HepG2 (cell line): ENCODE results near the gene NDUFB10. TPM values are rescaled to one million over a fixed set of nuclear protein-coding genes. Genes with fewer than 3 reads are reported as not detected.

ENCODE experiments used
- GPBP1L1 ChIP-seq: sonication (generic); formaldehyde crosslinking; IDR thresholded peaks from 2 replicates; pipeline ENCODE4 v1.5.0; 2020; ENCODE audit warnings: mild to moderate bottlenecking, missing genetic modification reagents
- JARID2 ChIP-seq: sonication (generic); formaldehyde crosslinking; IDR thresholded peaks from 2 replicates; pipeline ENCODE4 v1.8.1; 2023; ENCODE audit warnings: missing genetic modification reagents, inconsistent platforms; ENCODE audit not compliant: insufficient replicate concordance
- KAT8 ChIP-seq: IDR thresholded peaks from 2 replicates; pipeline ENCODE4 v1.6.1; 2016; ENCODE audit warnings: missing genetic modification reagents, missing compliant biosample characterization
- NR2F6 ChIP-seq, 2 experiments: IDR thresholded peaks; 2 replicates each; pipeline ENCODE4 v1.6.1; 2016; ENCODE audit warnings: antibody characterized with exemption in 1 of 2, mild to moderate bottlenecking in 1 of 2
- ZKSCAN1 ChIP-seq: fragments of 150-350 bp; IDR thresholded peaks from 2 replicates; pipeline ENCODE4 v1.6.1; 2014; ENCODE audit warnings: low read length
- ZNF614 ChIP-seq: IDR thresholded peaks from 2 replicates; pipeline ENCODE4 v1.6.1; 2018; ENCODE audit warnings: missing biosample characterization, missing genetic modification reagents, inconsistent platforms, borderline replicate concordance
- polyA plus RNA-seq, 8 experiments: library from polyadenylated mRNA; depleted of rRNA in 3 of 8; stranded (reverse) in 7 of 8; unstranded in 1 of 8; fragments of >200 nt; fragmentation: Illumina TruSeq in 4 of 8; extraction: Trizol in 4 of 8; gene quantifications; 2 replicates each; pipeline versions ENCODE4 v1.2.1 to v1.2.3, GENCODE V29; 2011 to 2016; ENCODE audit warnings: low read depth in 4 of 8, missing spikeins in 1 of 8, mixed read lengths in 1 of 8; ENCODE audit not compliant: insufficient read depth in 1 of 8
- total RNA-seq, 5 experiments: library from RNA; depleted of rRNA; stranded (reverse); fragments of >200 nt; fragmentation: Illumina TruSeq; extraction: Trizol; gene quantifications; 2 replicates each; pipeline ENCODE4 v1.2.3, GENCODE V29; 2016; ENCODE audit warnings: low read depth in 1 of 5
- TF ChIP-seq, protein P1 (sequence below): sonication (generic); formaldehyde crosslinking; IDR thresholded peaks from 2 replicates; pipeline ENCODE4 v1.5.0; 2020; ENCODE audit warnings: mild to moderate bottlenecking, missing genetic modification reagents, borderline replicate concordance
- TF ChIP-seq, protein P2 (sequence below): sonication (generic); formaldehyde crosslinking; IDR thresholded peaks from 2 replicates; pipeline ENCODE4 v1.5.0; 2020; ENCODE audit warnings: missing genetic modification reagents

The NDUFB10 gene
- total and polyA plus RNA-seq, 2 of the 13 experiments (the other 11 are each of a cell fraction or from before 2014, with no cell fraction given), result 68.6 to 157 TPM

DNA sequence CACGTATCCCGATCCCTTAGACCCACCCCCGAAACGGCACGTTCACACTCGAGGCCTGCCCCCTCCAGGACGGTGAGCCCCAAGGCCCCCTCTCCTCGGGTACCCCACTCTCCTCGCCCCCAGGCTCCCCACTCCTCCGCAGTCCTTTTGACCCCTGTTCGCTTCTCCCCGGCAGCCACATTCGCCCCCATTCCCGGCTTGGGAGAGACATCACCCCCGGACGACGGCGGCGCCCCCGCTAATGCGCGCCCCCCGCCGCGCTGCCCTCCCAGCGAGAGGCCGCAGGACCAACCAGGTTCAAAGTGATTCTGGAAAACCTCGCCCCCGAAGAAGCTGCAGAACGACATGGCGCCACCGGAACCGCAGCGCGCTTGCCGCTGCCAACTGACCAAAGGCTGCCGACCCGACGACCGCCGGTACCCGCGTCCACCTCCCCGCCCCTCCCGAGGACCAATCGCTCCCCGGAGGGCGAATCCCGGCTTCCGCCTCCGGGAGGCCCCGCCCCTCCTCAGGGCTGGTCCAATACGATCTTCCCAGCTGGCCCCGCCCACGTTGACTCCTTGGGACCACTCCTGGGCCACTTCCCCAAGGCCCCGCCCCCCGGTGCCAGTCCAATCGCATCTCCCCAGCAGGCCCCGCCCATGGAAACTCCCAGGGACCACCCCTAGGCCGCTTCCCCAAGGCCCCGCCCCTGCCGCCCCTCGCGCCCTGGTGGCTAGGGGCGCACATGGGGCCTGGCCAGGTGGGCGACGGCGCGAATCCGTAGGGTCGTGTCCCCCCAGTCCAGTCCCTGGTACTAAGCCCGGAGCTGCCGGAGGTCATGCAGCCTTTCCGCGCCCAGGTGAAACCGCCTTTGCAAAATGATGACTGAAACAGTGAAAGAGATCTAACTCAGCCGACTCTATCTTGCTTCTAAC, 16.3 kb upstream of the NDUFB10 start, which contains the start of gene MSRB1 (continued):
- TF ChIP-seq, protein P1, sequence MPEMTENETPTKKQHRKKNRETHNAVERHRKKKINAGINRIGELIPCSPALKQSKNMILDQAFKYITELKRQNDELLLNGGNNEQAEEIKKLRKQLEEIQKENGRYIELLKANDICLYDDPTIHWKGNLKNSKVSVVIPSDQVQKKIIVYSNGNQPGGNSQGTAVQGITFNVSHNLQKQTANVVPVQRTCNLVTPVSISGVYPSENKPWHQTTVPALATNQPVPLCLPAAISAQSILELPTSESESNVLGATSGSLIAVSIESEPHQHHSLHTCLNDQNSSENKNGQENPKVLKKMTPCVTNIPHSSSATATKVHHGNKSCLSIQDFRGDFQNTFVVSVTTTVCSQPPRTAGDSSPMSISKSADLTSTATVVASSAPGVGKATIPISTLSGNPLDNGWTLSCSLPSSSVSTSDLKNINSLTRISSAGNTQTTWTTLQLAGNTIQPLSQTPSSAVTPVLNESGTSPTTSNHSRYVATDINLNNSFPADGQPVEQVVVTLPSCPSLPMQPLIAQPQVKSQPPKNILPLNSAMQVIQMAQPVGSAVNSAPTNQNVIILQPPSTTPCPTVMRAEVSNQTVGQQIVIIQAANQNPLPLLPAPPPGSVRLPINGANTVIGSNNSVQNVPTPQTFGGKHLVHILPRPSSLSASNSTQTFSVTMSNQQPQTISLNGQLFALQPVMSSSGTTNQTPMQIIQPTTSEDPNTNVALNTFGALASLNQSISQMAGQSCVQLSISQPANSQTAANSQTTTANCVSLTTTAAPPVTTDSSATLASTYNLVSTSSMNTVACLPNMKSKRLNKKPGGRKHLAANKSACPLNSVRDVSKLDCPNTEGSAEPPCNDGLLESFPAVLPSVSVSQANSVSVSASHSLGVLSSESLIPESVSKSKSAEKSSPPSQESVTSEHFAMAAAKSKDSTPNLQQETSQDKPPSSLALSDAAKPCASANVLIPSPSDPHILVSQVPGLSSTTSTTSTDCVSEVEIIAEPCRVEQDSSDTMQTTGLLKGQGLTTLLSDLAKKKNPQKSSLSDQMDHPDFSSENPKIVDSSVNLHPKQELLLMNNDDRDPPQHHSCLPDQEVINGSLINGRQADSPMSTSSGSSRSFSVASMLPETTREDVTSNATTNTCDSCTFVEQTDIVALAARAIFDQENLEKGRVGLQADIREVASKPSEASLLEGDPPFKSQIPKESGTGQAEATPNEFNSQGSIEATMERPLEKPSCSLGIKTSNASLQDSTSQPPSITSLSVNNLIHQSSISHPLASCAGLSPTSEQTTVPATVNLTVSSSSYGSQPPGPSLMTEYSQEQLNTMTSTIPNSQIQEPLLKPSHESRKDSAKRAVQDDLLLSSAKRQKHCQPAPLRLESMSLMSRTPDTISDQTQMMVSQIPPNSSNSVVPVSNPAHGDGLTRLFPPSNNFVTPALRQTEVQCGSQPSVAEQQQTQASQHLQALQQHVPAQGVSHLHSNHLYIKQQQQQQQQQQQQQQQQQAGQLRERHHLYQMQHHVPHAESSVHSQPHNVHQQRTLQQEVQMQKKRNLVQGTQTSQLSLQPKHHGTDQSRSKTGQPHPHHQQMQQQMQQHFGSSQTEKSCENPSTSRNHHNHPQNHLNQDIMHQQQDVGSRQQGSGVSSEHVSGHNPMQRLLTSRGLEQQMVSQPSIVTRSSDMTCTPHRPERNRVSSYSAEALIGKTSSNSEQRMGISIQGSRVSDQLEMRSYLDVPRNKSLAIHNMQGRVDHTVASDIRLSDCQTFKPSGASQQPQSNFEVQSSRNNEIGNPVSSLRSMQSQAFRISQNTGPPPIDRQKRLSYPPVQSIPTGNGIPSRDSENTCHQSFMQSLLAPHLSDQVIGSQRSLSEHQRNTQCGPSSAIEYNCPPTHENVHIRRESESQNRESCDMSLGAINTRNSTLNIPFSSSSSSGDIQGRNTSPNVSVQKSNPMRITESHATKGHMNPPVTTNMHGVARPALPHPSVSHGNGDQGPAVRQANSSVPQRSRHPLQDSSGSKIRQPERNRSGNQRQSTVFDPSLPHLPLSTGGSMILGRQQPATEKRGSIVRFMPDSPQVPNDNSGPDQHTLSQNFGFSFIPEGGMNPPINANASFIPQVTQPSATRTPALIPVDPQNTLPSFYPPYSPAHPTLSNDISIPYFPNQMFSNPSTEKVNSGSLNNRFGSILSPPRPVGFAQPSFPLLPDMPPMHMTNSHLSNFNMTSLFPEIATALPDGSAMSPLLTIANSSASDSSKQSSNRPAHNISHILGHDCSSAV (CRISPR knock-in tag), result no peak
- TF ChIP-seq, protein P2, sequence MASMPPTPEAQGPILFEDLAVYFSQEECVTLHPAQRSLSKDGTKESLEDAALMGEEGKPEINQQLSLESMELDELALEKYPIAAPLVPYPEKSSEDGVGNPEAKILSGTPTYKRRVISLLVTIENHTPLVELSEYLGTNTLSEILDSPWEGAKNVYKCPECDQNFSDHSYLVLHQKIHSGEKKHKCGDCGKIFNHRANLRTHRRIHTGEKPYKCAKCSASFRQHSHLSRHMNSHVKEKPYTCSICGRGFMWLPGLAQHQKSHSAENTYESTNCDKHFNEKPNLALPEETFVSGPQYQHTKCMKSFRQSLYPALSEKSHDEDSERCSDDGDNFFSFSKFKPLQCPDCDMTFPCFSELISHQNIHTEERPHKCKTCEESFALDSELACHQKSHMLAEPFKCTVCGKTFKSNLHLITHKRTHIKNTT (CRISPR knock-in tag), result no peak
- TF ChIP-seq ZKSCAN1 (no peak), GPBP1L1 (no peak), JARID2 (CRISPR knock-in tag) (no peak), ZNF614 (CRISPR knock-in tag) (no peak), NR2F6 (IDR thresholded peaks at IDR 0.05) (no peak), NR2F6 (CRISPR knock-in tag; IDR thresholded peaks at IDR 0.05) (peak; percentile 32; the same call in 1 of the 2 replicates), KAT8 (CRISPR knock-in tag) (peak; percentile 69)
